Effector memory CD4-positive, alpha-beta T cell (primary cell): Measurements from ENCODE around the gene MSANTD4.

ENCODE experiments used
- DNase-seq, 3 donors: peaks; one replicate each; pipeline ENCODE4 v3.0.0-alpha.2; 2020
- H3K27ac ChIP-seq: 2 replicates; pipeline ENCODE4 v1.7.0; 2013; ENCODE audit warnings: mild to moderate bottlenecking, low read length, moderate library complexity; ENCODE audit not compliant: insufficient read depth, poor library complexity, severe bottlenecking
- H3K27me3 ChIP-seq: replicated peaks from 2 replicates; pipeline ENCODE4 v1.7.0; 2013; ENCODE audit warnings: mild to moderate bottlenecking, low read length; ENCODE audit not compliant: insufficient read depth, control insufficient read depth, poor library complexity, severe bottlenecking
- H3K36me3 ChIP-seq: 2 replicates; pipeline ENCODE4 v1.7.0; 2013; ENCODE audit warnings: mild to moderate bottlenecking, low read length, moderate library complexity; ENCODE audit not compliant: control insufficient read depth, insufficient read depth
- H3K4me1 ChIP-seq: 2 replicates; pipeline ENCODE4 v1.7.0; 2013; ENCODE audit warnings: low read length, mild to moderate bottlenecking; ENCODE audit not compliant: control insufficient read depth, insufficient read depth, poor library complexity, severe bottlenecking
- H3K4me3 ChIP-seq: 2 replicates; pipeline ENCODE4 v1.7.0; 2013; ENCODE audit warnings: low read length, low read depth, mild to moderate bottlenecking; ENCODE audit not compliant: insufficient read depth, poor library complexity, severe bottlenecking
- H3K9me3 ChIP-seq: 2 replicates; pipeline ENCODE4 v1.7.0; 2013; ENCODE audit warnings: mild to moderate bottlenecking, low read length, moderate library complexity; ENCODE audit not compliant: control insufficient read depth

The MSANTD4 gene

DNA sequence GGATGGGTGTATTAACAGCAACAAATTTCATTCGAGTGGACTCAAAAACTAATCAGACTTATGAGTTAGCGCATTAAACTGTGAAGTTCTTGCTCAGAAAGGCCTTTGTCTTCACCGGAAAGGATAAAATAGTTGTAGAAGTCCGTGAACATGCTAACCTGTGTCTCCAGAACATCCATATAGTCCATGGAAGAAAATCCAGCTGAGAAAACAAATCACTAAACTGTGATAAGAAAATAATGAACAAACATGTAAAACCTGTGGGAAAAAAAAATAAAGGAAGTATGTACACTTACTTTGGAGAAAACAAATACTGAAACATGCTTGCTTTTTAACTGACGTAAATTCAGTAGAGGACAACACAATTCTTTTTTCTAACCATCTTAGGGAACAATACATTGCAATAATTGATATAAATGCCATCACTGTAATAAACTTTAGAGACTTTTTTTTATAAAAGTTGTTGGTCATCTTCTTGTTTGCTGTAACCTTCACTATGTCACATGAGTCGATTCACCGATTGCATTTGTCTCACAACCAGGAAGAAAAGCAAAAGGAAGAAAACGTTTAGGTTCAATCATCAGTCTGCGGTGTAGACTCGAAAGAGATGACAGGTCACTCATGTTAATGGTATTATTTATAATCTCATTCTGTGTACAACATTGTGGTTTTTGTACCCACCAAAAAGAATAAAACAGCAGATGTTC is 41.9 kb downstream of the MSANTD4 start:
- no peaks in the 10 kb centered on the region for H3K27me3 ChIP-seq
- H3K4me1 ChIP-seq: no peaks in the 10 kb centered on the region
- H3K36me3 ChIP-seq: no peaks in the 10 kb centered on the region
- no peak for DNase-seq
- H3K4me3 ChIP-seq: no peak overlapping the region
- H3K9me3 ChIP-seq: no peaks in the 10 kb centered on the region
- H3K27ac ChIP-seq: no peak overlapping the region

DNA sequence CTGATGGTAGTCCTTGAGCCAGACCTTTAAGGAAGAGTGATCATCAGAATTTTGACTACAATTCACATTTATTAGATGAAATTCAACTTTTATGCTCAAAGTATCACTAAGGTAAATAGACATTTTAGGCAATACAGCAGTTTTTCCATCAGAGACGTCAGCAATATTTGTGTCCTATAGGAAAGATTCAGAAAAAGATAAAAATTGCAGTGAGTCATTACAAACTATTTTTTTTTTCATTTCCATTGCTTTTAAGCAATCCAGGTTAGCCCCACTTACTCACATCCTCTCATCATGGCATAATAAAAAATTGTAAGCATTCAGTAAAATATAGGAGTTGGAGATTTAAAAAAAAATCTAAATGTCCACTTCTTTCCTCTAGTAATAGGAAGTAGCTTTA is 46.9 kb downstream of the MSANTD4 start:
- Histone ChIP-seq H3K36me3 (no peaks in the 10 kb centered on the region), H3K27ac (no peak overlapping the region), H3K9me3 (no peaks in the 10 kb centered on the region), H3K27me3 (no peaks in the 10 kb centered on the region), H3K4me3 (no peak overlapping the region), H3K4me1 (no peaks in the 10 kb centered on the region)
- no peak for DNase-seq

- H3K4me3 ChIP-seq: no peak overlapping the region
- DNase-seq: no peak
- H3K9me3 ChIP-seq: no peaks in the 10 kb centered on the region
- H3K27me3 ChIP-seq: no peaks in the 10 kb centered on the region
- no peak overlapping the region for H3K27ac ChIP-seq
- no peaks in the 10 kb centered on the region for H3K36me3 ChIP-seq
- no peaks in the 10 kb centered on the region for H3K4me1 ChIP-seq
These were observed 52.3 kb downstream of the MSANTD4 start for GRCh38 chr11:105969756-105970155.

- Histone ChIP-seq H3K4me3 (no peak overlapping the region), H3K27me3 (no peaks in the 10 kb centered on the region), H3K4me1 (no peaks in the 10 kb centered on the region), H3K36me3 (no peaks in the 10 kb centered on the region), H3K9me3 (no peaks in the 10 kb centered on the region), H3K27ac (no peak overlapping the region)
- no peak for DNase-seq
These were observed 53.9 kb downstream of the MSANTD4 start for GRCh38 chr11:105968021-105968697.

DNA sequence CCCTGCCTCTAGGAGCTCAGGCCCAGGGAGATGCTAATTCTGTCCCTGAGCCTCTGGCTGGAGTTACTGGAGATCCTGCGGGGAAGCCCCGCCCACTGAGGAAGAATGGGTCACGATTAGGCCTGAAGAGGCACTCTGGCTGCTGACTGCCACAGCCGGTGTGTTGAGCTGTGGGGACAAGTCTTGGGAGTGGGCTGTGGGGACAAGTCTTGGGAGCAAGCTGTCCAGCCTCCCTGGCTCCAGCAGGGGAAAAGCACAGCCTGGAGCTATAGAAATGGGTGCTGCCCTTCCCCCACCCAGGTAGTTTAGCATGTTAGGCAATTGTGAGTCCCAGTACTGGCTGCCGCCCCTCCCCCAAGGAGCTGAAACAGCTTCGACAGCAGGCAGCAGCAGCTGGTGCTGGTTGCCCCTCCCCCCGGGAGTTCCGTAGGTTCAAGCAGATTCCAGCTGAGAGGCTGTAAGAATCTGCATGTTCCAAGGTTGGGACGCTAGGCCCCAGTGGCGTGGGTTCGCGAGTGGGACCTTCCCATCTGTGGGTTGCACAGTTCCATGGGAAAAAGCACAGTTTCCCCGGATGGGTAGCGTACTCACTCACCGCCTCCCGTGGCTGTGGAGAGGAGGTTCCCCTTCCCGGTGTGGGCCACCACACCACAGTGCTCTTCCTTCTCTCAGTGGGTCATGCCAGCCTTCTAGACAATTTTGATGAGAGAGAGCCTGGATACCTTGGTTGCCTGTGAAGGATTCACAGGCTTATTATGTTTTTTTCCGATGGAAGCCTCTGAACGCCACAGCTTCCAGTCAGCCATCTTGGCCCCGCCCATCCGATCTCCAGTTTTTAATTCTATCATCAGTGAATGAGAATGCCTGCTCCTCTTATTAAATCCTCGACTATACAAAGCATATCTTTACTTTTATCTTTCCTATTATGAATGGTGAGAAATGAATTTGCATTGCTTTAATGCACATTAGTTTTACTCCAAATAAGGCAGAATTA is 61.5 kb downstream of the MSANTD4 start:
- H3K27ac ChIP-seq: no peak overlapping the region
- H3K4me3 ChIP-seq: no peak overlapping the region
- H3K27me3 ChIP-seq: no peaks in the 10 kb centered on the region
- no peak for DNase-seq
- no peaks in the 10 kb centered on the region for H3K4me1 ChIP-seq
- no peaks in the 10 kb centered on the region for H3K36me3 ChIP-seq
- no peaks in the 10 kb centered on the region for H3K9me3 ChIP-seq
